K562 (cell line): Measurements from ENCODE around the gene ABHD18. TPM values are rescaled to one million over a fixed set of nuclear protein-coding genes. Genes with fewer than 3 reads are reported as not detected.

ENCODE experiments used
- ATAC-seq: fragments of 200-7000 bp; cut with Tn5 transposase; 3 replicates; pipeline ENCODE4 v1.9.1; 2020; ENCODE audit warnings: moderate library complexity
- Bru-seq: library from RNA; stranded (reverse); fragments of 400-500 nt; gene quantifications from one replicate; lab custom pipeline; 2021; lab: Mats Ljungman, UMichigan
- BruChase-seq, 2 experiments: library from RNA; stranded (reverse); fragments of 400-500 nt; gene quantifications; one replicate each; lab custom pipeline; 2021; lab: Mats Ljungman, UMichigan
- BruUV-seq: library from RNA; stranded (reverse); fragments of 400-500 nt; replicated peaks from 2 replicates; lab custom pipeline; 2021; lab: Mats Ljungman, UMichigan
- CTCF ChIA-PET: fragments of 300-600 bp; formaldehyde crosslinking; extraction: SDS; loops from one replicate; lab custom pipeline; 2021; ENCODE audit warnings: low intra/inter-chr PET ratio; lab: Yijun Ruan, JAX
- POLR2A ChIA-PET: fragments of 300-600, 350-650 bp; sonication (Branson Sonifier 250); formaldehyde crosslinking; extraction: SDS; loops from one replicate; lab custom pipeline; 2021; ENCODE audit warnings: antibody characterized with exemption, inconsistent platforms; lab: Yijun Ruan, JAX
- DNase-seq, 4 experiments: peaks; one replicate each; pipeline versions ENCODE4 v3.0.0 to v3.0.0-alpha.2; 2011 to 2018; ENCODE audit warnings: low spot score in 3 of 4, mixed read lengths in 3 of 4; ENCODE audit errors: extremely low read depth in 1 of 4
- FAIRE-seq: peaks from 2 replicates; lab custom pipeline; 2011; peaks lifted over from hg19 to GRCh38; lab: Jason Lieb, UNC
- H2AFZ ChIP-seq: 2 replicates; pipeline ENCODE4 v1.6.0; 2011; ENCODE audit warnings: low read depth, low read length, control low read depth, inconsistent platforms
- H3K27ac ChIP-seq: fragments of 200-600 bp; 3 replicates; pipeline ENCODE4 v1.8.0; 2011; ENCODE audit warnings: low read depth, mild to moderate bottlenecking, control low read depth, inconsistent platforms, low read length, moderate library complexity, mixed read lengths; ENCODE audit errors: extremely low read depth
- H3K27me3 ChIP-seq, 2 experiments: fragments of 300-600 bp in 1 of 2; 2 replicates in 1 of 2; 3 replicates in 1 of 2; pipeline versions ENCODE4 v1.6.0 to v1.8.0; 2011; ENCODE audit warnings: inconsistent platforms in 2 of 2, low read length in 2 of 2, mild to moderate bottlenecking in 1 of 2, mixed read lengths in 1 of 2, moderate library complexity in 1 of 2; ENCODE audit not compliant: control insufficient read depth in 2 of 2, insufficient read depth in 2 of 2
- H3K36me3 ChIP-seq: fragments of 300-600 bp; 3 replicates; pipeline ENCODE4 v1.8.0; 2011; ENCODE audit warnings: mild to moderate bottlenecking, low read length, inconsistent platforms; ENCODE audit not compliant: control insufficient read depth, insufficient read depth
- H3K4me1 ChIP-seq, 2 experiments: fragments of 200-600 bp in 1 of 2; replicated peaks in 1 of 2; 2 replicates in 1 of 2; 3 replicates in 1 of 2; pipeline versions ENCODE4 v1.5.1 to v1.8.0; 2011; ENCODE audit warnings: inconsistent platforms in 2 of 2, low read length in 2 of 2, mild to moderate bottlenecking in 1 of 2, mixed read lengths in 1 of 2, moderate library complexity in 1 of 2; ENCODE audit not compliant: control insufficient read depth in 2 of 2, insufficient read depth in 2 of 2
- H3K4me2 ChIP-seq: 2 replicates; pipeline ENCODE4 v1.6.1; 2011; ENCODE audit warnings: low read length, control low read depth, inconsistent platforms, mixed read lengths; ENCODE audit not compliant: insufficient read depth
- H3K4me3 ChIP-seq: fragments of 200-600 bp; sonication (generic), shearing (Covaris generic); 2 replicates; pipeline ENCODE4 v1.5.1; 2016; ENCODE audit warnings: control low read depth, inconsistent platforms
- H3K79me2 ChIP-seq: fragments of 200-600 bp; 3 replicates; pipeline ENCODE4 v1.8.0; 2011; ENCODE audit warnings: low read length, inconsistent platforms; ENCODE audit not compliant: control insufficient read depth, insufficient read depth
- H3K9ac ChIP-seq, 2 experiments: 2 replicates each; pipeline versions ENCODE4 v1.6.0 to v1.6.1; 2011; ENCODE audit warnings: low read depth in 2 of 2, low read length in 2 of 2, control low read depth in 1 of 2, inconsistent platforms in 1 of 2, mild to moderate bottlenecking in 1 of 2, mixed read lengths in 1 of 2; ENCODE audit not compliant: insufficient read depth in 1 of 2
- H3K9me1 ChIP-seq: one replicate; pipeline ENCODE4 v1.6.0; 2011; ENCODE audit warnings: inconsistent platforms, mild to moderate bottlenecking, low read length, moderate library complexity; ENCODE audit not compliant: control insufficient read depth, insufficient read depth
- H3K9me3 ChIP-seq: replicated peaks from 2 replicates; pipeline ENCODE4 v1.5.1; 2011; ENCODE audit warnings: low read depth, low read length, inconsistent platforms; ENCODE audit not compliant: control insufficient read depth, insufficient read depth
- H4K20me1 ChIP-seq: replicated peaks from 2 replicates; pipeline ENCODE4 v1.6.1; 2011; ENCODE audit warnings: low read length, inconsistent platforms, mixed read lengths; ENCODE audit not compliant: control insufficient read depth, insufficient read depth
- CREM ChIP-seq: IDR thresholded peaks from 2 replicates; pipeline ENCODE4 v1.6.1; 2014; ENCODE audit warnings: antibody characterized with exemption, low read depth
- ELF4 ChIP-seq: fragments of 450-650 bp; formaldehyde crosslinking; IDR thresholded peaks from 2 replicates; pipeline ENCODE4 v1.4.0; 2022; ENCODE audit warnings: missing genetic modification characterization
- GABPA ChIP-seq: fragments of 200-800 bp; sonication (Bioruptor generic); conservative IDR thresholded peaks from 2 replicates; pipeline ENCODE4 v1.6.1; 2016; ENCODE audit warnings: low read depth, missing genetic modification characterization, missing compliant biosample characterization
- PURB ChIP-seq: sonication (generic); formaldehyde crosslinking; IDR thresholded peaks from 2 replicates; pipeline ENCODE4 v1.9.0; 2021; ENCODE audit warnings: low read depth, mild to moderate bottlenecking, missing genetic modification reagents
- SUPT5H ChIP-seq: fragments of 450-650 bp; IDR thresholded peaks from 2 replicates; pipeline ENCODE4 v1.6.1; 2016
- ZNF143 ChIP-seq: sonication (generic); formaldehyde crosslinking; IDR thresholded peaks from 2 replicates; pipeline ENCODE4 v1.9.0; 2022; ENCODE audit warnings: mild to moderate bottlenecking, missing genetic modification reagents
- ZSCAN32 ChIP-seq: fragments of 450-650 bp; formaldehyde crosslinking; IDR thresholded peaks from 2 replicates; pipeline ENCODE4 v1.4.0; 2020; ENCODE audit warnings: mild to moderate bottlenecking, moderate library complexity
- WGBS: fragments of 100-300 bp; shearing (Covaris generic); methylation state at CpG from one replicate; pipeline ENCODE4 v1.1.6; 2016; ENCODE audit warnings: low coverage, mixed read lengths; ENCODE audit not compliant: insufficient coverage; ENCODE audit errors: missing lambda C conversion rate; 5-methylcytosine and 5-hydroxymethylcytosine counted together
- in situ Hi-C: fragments of 300-500 bp; cut with MboI; formaldehyde crosslinking; loops from 4 replicates; pipeline ENCODE4 v1.15.0; 2018; ENCODE audit warnings: inconsistent platforms, mixed read lengths
- intact Hi-C: fragments of 100-400 bp; cut with micrococcal nuclease; formaldehyde crosslinking; loops from 2 replicates; pipeline ENCODE4 v1.14.2; 2022
- long read RNA-seq, 3 experiments: library from polyadenylated mRNA in 2 of 3; library from RNA in 1 of 3; unstranded in 2 of 3; stranded (forward) in 1 of 3; transcript quantifications; one replicate each; pipeline ENCODE4 v2.0.0, GENCODE V29; 2019 to 2022
- polyA minus RNA-seq, 3 experiments: library from RNA; depleted of rRNA, polyadenylated mRNA; stranded (reverse); fragments of >200 nt; gene quantifications; 2 replicates each; pipeline ENCODE4 v1.2.3, GENCODE V29; 2011
- polyA plus RNA-seq, 8 experiments: library from polyadenylated mRNA; depleted of rRNA in 4 of 8; stranded (reverse) in 5 of 8; unstranded in 3 of 8; fragments of >200 nt; fragmentation: Nextera tagmentation in 2 of 8; fragmentation: Illumina TruSeq in 1 of 8; extraction: Ambion mirVana in 2 of 8; extraction: Trizol in 1 of 8; gene quantifications; 2 replicates each; pipeline versions ENCODE4 v1.2.1 to v1.2.3, GENCODE V29; 2011 to 2014; ENCODE audit warnings: inconsistent platforms in 1 of 8, missing spikeins in 1 of 8
- total RNA-seq, 7 experiments: library from RNA; depleted of rRNA in 6 of 7; stranded (reverse); fragments of >200 nt in 6 of 7; fragmentation: Illumina TruSeq in 2 of 7; extraction: Trizol in 2 of 7; gene quantifications; 2 replicates each; pipeline versions ENCODE4 v1.2.1 to v1.2.3, GENCODE V29; 2011 to 2021; ENCODE audit warnings: low replicate concordance in 1 of 7
- TF ChIP-seq, protein P1 (sequence below): IDR thresholded peaks from 2 replicates; pipeline ENCODE4 v1.6.1; 2014; ENCODE audit warnings: antibody characterized with exemption
- TF ChIP-seq, protein P2 (sequence below): fragments of 250-450 bp; sonication (Bioruptor Pico); IDR thresholded peaks from 2 replicates; pipeline ENCODE4 v1.4.0; 2020

ABHD18 gene
- total RNA-seq (2011; cell fraction: chromatin; rRNA removed; ENCODE audit: low replicate concordance): 18.4 and 36.0 TPM in 2 replicates
- 9.3 and 9.5 TPM in 2 replicates for total RNA-seq (2011; cell fraction: nucleolus; rRNA removed)
- 17.0 and 26.9 TPM in 2 replicates for total RNA-seq (2011; cell fraction: nucleoplasm; rRNA removed)
- total RNA-seq (2014; rRNA removed) (7.8 and 11.0 TPM in 2 replicates), total RNA-seq (2014; rRNA removed; fragmentation: Illumina TruSeq; extraction: Trizol) (20.3 and 23.6 TPM in 2 replicates), total RNA-seq (2015; rRNA removed; fragmentation: Illumina TruSeq; extraction: Trizol) (21.8 and 25.0 TPM in 2 replicates), total RNA-seq (2021) (17.7 and 19.1 TPM in 2 replicates), polyA plus RNA-seq (2011; rRNA removed) (12.6 and 16.0 TPM in 2 replicates), polyA plus RNA-seq (2014; fragmentation: Illumina TruSeq; extraction: Trizol) (17.7 and 22.6 TPM in 2 replicates), polyA plus RNA-seq (2014; fragmentation: Nextera tagmentation; extraction: Ambion mirVana) (1 to 10 TPM; 6.1 to 6.9 TPM), polyA plus RNA-seq (2014; rRNA removed) (10.9 and 14.4 TPM in 2 replicates), polyA minus RNA-seq (2011; rRNA and poly(A)+ RNA removed) (18.0 and 22.9 TPM in 2 replicates), Bru-seq, nascent RNA (percentile 72 among the genes with signal in this experiment), BruChase-seq, experiment 1, labeled RNA remaining after a 2-hour chase (percentile 76 among the genes with signal in this experiment), BruChase-seq, experiment 2, labeled RNA remaining after a 6-hour chase (percentile 78 among the genes with signal in this experiment)
- polyA plus RNA-seq (2011; cell fraction: cytosol; rRNA removed): 3.1 and 5.1 TPM in 2 replicates
- polyA plus RNA-seq (2011; cell fraction: nucleus; rRNA removed): 9.5 and 10.7 TPM in 2 replicates
- polyA plus RNA-seq (2012): 9.3 and 11.6 TPM in 2 replicates
- polyA minus RNA-seq (2011; cell fraction: cytosol; rRNA and poly(A)+ RNA removed): 8.8 and 16.7 TPM in 2 replicates
- 11.8 and 18.7 TPM in 2 replicates for polyA minus RNA-seq (2011; cell fraction: nucleus; rRNA and poly(A)+ RNA removed)
- long read RNA-seq, experiment 1, full-length matches to known transcripts: 7 of 50 reads
- long read RNA-seq, experiment 1, partial matches to known transcripts: 27 of 50 reads
- long read RNA-seq, experiment 1, other reads (novel, unspliced or antisense): 16 of 50 reads
- long read RNA-seq, experiment 2, partial matches to known transcripts: 5 of 13 reads
- long read RNA-seq, experiment 2, other reads (novel, unspliced or antisense): 8 of 13 reads
- long read RNA-seq, experiment 3, full-length matches to known transcripts: 2 of 9 reads
- long read RNA-seq, experiment 3, partial matches to known transcripts: 3 of 9 reads
- long read RNA-seq, experiment 3, other reads (novel, unspliced or antisense): 4 of 9 reads

DNA sequence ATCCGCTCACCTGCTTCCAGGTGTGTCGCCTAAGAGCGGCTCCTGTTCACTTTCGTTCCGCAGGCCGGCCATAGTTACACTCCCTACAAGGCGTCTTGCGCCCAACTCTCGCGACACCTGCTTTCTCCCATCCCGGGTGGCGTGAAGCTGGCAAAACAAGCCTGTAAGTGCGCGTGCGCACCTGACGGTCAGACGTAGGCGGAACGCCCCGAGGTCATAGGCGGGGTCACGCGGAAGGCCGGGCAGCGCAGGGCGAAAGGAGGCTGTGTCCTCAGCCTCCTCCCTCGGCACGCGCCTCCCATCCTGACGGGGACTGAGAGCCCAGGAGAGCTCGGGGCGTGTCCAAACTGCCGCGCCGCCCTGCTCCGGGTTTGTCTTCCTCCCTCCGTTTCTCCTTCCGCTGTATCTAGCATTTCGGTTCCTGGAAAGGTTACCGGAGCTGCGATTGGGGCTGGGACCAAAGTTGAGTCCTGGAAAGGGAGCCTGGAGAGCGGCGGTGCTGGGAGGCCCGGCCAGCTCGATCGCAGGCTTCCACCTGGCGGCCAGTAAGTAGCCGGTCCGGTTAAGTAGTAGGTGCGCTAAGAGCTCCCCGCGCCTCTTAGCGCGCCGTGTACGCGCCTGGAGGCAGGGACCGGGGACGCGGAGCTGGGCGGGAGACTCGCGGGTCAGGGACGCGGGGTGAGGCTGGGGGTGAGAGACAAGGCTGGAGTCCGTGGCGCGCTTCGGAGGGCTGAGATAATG lies at the start of gene ABHD18, which contains the start of gene MFSD8:
Gene ABHD18, plus strand, starts transcription at position 345 of the 741 bp plus-strand sequence. CDS start 17,550 bp downstream, outside the sequence.
Gene MFSD8, minus strand, starts transcription at position 112 of the 741 bp plus-strand sequence. Its CDS starts 40 bp downstream, at position 72.
- Histone ChIP-seq H3K36me3 (peaks cover 21% of the 10 kb centered on the region), H3K4me2 (peak within 1 kb of the TSS; percentile 81), H3K79me2 (peaks cover 84% of the 10 kb centered on the region), H3K4me3 (peak within 1 kb of the TSS; percentile 59), H3K27me3 (no peaks in the 10 kb centered on the region), H3K27ac (peak within 1 kb of the TSS; percentile 80), H3K9me1 (no peaks in the 10 kb centered on the region), H3K4me1 (peaks cover 13 to 31% of the 10 kb centered on the region in 2 experiments), H4K20me1 (no peaks in the 10 kb centered on the region), H3K9me3 (no peaks in the 10 kb centered on the region), H2AFZ (peak within 1 kb of the TSS; percentile 99), H3K9ac (peak within 1 kb of the TSS; percentile 87 to 100)
- CTCF ChIA-PET: interaction anchor here (0.6 kb wide), 1 partner anchor 1470 kb away, joined by 3 read pairs; no protein-coding TSS in a partner anchor
- FAIRE-seq: peak; percentile 95
- POLR2A ChIA-PET: interaction anchor here (0.6 to 1.4 kb wide), 19 partner anchors 8 to 324 kb away, joined by 3 to 11 read pairs (median 4); partner anchors contain the start of genes LARP1B and PLK4
- in situ Hi-C loops (no loop called here), intact Hi-C loops (loop anchor here (1.0 to 5.0 kb wide), 4 partner anchors 84 to 358 kb away; partner anchors contain the start of genes HSPA4L, LARP1B and PLK4)
- peak; percentile 92 to 100 (median 94) for DNase-seq
- BruUV-seq: TSS peak; percentile 73
- peak; percentile 93 for ATAC-seq
- WGBS: under 1% methylated on average over 59 of the region's 69 CpGs
- TF ChIP-seq, protein P1, sequence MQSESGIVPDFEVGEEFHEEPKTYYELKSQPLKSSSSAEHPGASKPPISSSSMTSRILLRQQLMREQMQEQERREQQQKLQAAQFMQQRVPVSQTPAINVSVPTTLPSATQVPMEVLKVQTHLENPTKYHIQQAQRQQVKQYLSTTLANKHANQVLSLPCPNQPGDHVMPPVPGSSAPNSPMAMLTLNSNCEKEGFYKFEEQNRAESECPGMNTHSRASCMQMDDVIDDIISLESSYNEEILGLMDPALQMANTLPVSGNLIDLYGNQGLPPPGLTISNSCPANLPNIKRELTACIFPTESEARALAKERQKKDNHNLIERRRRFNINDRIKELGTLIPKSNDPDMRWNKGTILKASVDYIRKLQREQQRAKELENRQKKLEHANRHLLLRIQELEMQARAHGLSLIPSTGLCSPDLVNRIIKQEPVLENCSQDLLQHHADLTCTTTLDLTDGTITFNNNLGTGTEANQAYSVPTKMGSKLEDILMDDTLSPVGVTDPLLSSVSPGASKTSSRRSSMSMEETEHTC: peak; percentile 83
- TF ChIP-seq CREM: peak; percentile 85
- TF ChIP-seq ZNF143 (CRISPR knock-in tag): no peak
- TF ChIP-seq PURB (CRISPR knock-in tag): no peak
- TF ChIP-seq SUPT5H: peak; percentile 91
- no peak for TF ChIP-seq ZSCAN32 (CRISPR knock-in tag)
- TF ChIP-seq, protein P2, sequence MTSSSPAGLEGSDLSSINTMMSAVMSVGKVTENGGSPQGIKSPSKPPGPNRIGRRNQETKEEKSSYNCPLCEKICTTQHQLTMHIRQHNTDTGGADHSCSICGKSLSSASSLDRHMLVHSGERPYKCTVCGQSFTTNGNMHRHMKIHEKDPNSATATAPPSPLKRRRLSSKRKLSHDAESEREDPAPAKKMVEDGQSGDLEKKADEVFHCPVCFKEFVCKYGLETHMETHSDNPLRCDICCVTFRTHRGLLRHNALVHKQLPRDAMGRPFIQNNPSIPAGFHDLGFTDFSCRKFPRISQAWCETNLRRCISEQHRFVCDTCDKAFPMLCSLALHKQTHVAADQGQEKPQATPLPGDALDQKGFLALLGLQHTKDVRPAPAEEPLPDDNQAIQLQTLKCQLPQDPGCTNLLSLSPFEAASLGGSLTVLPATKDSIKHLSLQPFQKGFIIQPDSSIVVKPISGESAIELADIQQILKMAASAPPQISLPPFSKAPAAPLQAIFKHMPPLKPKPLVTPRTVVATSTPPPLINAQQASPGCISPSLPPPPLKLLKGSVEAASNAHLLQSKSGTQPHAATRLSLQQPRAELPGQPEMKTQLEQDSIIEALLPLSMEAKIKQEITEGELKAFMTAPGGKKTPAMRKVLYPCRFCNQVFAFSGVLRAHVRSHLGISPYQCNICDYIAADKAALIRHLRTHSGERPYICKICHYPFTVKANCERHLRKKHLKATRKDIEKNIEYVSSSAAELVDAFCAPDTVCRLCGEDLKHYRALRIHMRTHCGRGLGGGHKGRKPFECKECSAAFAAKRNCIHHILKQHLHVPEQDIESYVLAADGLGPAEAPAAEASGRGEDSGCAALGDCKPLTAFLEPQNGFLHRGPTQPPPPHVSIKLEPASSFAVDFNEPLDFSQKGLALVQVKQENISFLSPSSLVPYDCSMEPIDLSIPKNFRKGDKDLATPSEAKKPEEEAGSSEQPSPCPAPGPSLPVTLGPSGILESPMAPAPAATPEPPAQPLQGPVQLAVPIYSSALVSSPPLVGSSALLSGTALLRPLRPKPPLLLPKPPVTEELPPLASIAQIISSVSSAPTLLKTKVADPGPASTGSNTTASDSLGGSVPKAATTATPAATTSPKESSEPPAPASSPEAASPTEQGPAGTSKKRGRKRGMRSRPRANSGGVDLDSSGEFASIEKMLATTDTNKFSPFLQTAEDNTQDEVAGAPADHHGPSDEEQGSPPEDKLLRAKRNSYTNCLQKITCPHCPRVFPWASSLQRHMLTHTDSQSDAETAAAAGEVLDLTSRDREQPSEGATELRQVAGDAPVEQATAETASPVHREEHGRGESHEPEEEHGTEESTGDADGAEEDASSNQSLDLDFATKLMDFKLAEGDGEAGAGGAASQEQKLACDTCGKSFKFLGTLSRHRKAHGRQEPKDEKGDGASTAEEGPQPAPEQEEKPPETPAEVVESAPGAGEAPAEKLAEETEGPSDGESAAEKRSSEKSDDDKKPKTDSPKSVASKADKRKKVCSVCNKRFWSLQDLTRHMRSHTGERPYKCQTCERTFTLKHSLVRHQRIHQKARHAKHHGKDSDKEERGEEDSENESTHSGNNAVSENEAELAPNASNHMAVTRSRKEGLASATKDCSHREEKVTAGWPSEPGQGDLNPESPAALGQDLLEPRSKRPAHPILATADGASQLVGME (CRISPR knock-in tag): no peak
- no peak for TF ChIP-seq ELF4 (CRISPR knock-in tag)
- peak; percentile 83 for TF ChIP-seq GABPA (tag)
